Measurements from ENCODE around the gene INPP5F.
"Not testable (repeated sequence)": the region's sequence is repeated elsewhere in the genome, so short reads cannot be mapped to it uniquely, and the experiment has no call there.

INPP5F gene

DNA sequence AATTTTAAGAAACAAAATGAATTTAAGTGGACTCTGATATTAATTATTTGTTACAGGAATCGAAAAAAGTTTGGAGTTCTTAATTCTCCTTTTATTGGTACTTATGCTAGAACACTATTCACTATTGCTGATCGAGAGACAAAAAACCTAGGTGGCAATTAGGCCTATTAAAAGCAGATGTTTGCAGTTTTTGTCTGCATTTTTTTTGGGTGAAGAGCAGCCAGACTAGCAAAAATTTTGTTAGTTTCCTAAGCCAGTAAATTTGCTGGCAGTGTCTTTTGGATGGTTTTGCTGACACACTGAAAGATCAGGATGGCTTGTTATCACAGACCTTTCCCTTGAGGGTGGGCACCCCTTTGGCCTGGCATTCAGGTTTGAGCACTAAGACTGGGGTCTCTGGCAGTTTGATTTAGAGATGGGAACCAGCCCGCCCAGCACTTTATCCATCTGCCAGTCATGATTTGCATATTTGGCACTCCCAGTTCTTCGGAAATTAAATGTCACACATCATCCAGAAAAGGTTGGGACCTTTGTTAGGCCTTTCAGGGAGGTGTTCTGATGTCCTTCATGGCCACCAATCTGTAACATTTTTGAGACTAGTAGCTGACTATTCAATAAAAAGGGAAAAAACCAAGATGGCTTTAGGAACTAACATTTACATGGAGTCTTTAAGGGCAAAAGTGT, 57.3 kb downstream of the INPP5F start:
- TF ChIP-seq FOXK2 (IDR thresholded peaks at IDR 0.05): no peak
- no peak for TF ChIP-seq CTBP1 (IDR thresholded peaks at IDR 0.05; ENCODE audit: borderline replicate concordance)
- TF ChIP-seq L3MBTL2 (conservative IDR thresholded peaks at IDR 0.05): no peak
- no peak for TF ChIP-seq ELF4 (IDR thresholded peaks at IDR 0.05)
- POLR2A ChIA-PET: no interaction called here
- CTCF ChIA-PET: no interaction called here
- DNase-seq (ENCODE audit: extremely low spot score): no peak

DNA sequence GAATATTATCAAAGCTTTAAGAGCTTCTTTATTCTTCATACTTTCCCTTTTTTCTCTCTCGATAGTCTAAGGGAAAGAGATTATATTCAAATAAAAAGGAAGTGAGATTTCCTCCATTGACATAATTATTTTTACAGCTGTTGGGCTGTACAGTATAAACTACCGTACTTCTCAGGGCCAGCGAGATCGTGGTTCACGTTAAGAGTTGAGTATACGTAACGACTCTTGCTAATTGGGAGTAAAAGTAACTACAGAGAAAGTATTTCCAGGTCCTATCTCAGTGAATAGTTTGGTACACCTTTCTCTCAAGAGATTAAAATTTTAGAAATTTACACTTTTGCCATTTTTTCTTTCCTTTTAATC, 57.8 kb downstream of the INPP5F start:
- CTCF ChIA-PET: no interaction called here
- TF ChIP-seq FOXA1 (IDR thresholded peaks at IDR 0.05) (no peak), FOXM1 (IDR thresholded peaks at IDR 0.05; ENCODE audit: borderline replicate concordance) (no peak), BHLHE40 (IDR thresholded peaks at IDR 0.05; ENCODE audit: borderline replicate concordance) (no peak), SUZ12 (IDR thresholded peaks at IDR 0.05) (no peak), LEF1 (IDR thresholded peaks at IDR 0.05; ENCODE audit: borderline replicate concordance) (no peak), ELF4 (IDR thresholded peaks at IDR 0.05) (no peak), ARNT (IDR thresholded peaks at IDR 0.05) (no peak), CTBP1 (IDR thresholded peaks at IDR 0.05; ENCODE audit: borderline replicate concordance) (no peak), SP1 (IDR thresholded peaks at IDR 0.05) (no peak), L3MBTL2 (conservative IDR thresholded peaks at IDR 0.05) (no peak), FOXK2 (IDR thresholded peaks at IDR 0.05) (no peak), HDGF (IDR thresholded peaks at IDR 0.05; ENCODE audit: borderline replicate concordance) (no peak), ZNF384 (IDR thresholded peaks at IDR 0.05) (no peak), TARDBP (IDR thresholded peaks at IDR 0.05) (no peak), NFRKB (IDR thresholded peaks at IDR 0.05) (no peak)
- TF ChIP-seq, protein P1, sequence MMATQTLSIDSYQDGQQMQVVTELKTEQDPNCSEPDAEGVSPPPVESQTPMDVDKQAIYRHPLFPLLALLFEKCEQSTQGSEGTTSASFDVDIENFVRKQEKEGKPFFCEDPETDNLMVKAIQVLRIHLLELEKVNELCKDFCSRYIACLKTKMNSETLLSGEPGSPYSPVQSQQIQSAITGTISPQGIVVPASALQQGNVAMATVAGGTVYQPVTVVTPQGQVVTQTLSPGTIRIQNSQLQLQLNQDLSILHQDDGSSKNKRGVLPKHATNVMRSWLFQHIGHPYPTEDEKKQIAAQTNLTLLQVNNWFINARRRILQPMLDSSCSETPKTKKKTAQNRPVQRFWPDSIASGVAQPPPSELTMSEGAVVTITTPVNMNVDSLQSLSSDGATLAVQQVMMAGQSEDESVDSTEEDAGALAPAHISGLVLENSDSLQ (IDR thresholded peaks at IDR 0.05): no peak
- DNase-seq (ENCODE audit: extremely low spot score): no peak
- POLR2A ChIA-PET: no interaction called here

DNA sequence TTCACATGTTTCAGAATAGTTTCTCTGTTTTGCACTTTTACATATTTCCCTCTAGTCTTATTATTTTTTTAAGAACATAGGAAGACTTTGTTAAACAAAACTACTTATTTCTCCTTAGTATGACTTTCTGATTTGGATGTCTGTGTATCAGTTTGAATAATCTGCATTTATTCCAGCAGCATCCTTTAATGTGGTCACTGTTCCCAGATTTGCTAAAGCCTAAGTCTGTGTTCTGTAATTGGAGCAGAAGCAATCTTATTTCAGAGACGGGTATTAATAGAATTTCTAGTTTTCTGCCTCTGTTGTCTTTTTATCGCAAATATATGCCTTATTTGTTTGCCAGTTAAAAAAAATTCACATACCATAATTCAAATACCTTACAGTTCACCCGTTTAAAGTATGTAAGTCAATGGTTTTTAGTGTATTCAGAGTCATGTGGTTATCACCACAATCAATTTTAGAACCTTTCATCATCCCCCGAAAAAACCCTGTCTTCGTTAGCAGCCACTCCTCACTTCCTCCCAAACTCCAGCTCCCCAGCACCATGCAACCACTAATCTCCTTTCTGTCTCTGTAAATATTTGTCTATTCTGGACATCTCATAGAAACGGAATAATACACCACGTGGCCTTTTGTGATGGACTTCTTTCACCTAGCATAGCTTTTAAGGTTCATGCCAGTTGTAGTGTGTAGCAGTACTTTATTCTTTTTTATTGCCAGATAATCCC, 58.7 kb downstream of the INPP5F start:
- no peak for DNase-seq (ENCODE audit: extremely low spot score)
- POLR2A ChIA-PET: no interaction called here

DNA sequence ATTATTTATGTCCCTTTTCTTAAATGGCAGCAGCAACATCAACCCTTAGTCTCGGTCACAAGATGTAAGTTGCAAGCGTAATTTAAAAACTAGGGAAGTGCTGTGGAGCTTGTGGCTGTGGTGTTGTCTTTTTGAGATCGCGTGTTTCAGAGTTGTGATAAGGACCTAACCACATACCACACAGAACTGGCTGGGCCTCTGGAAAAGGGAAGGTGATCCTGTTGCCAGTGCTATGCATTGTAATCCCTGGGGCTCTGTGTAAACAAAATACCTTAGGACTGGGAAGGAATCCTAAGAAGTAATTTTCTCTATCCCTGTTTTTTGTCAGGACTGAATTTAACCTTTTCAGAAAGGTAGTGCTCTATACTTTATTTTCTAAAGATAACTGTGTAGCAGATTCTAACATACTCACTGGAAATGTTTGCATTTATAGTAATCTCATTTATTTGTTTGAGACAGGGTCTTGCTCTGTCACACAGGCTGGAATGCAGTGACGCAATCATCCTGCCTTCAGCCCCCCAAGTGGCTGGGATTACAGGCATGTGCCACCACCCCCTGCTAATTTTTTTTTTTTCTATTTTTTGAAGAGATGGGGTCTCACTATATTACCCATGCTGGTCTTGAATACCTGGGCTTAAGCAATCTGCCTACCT, 60.4 kb downstream of the INPP5F start:
- ChIA-PET CTCF (no interaction called here), POLR2A (no interaction called here)
- TF ChIP-seq LEF1 (IDR thresholded peaks at IDR 0.05; ENCODE audit: borderline replicate concordance): no peak
- TF ChIP-seq ZNF384 (IDR thresholded peaks at IDR 0.05): no peak
- no peak for TF ChIP-seq SP1 (IDR thresholded peaks at IDR 0.05)
- no peak for TF ChIP-seq CTBP1 (IDR thresholded peaks at IDR 0.05; ENCODE audit: borderline replicate concordance)
- no peak for TF ChIP-seq NFRKB (IDR thresholded peaks at IDR 0.05)
- TF ChIP-seq, protein P1 (IDR thresholded peaks at IDR 0.05): no peak
- no peak for TF ChIP-seq L3MBTL2 (conservative IDR thresholded peaks at IDR 0.05)
- TF ChIP-seq FOXA1 (IDR thresholded peaks at IDR 0.05): no peak
- no peak for TF ChIP-seq HDGF (IDR thresholded peaks at IDR 0.05; ENCODE audit: borderline replicate concordance)
- no peak for TF ChIP-seq FOXK2 (IDR thresholded peaks at IDR 0.05)
- TF ChIP-seq ELF4 (IDR thresholded peaks at IDR 0.05): no peak
- TF ChIP-seq FOXM1 (IDR thresholded peaks at IDR 0.05; ENCODE audit: borderline replicate concordance): no peak
- TF ChIP-seq TARDBP (IDR thresholded peaks at IDR 0.05): no peak
- no peak for TF ChIP-seq ARNT (IDR thresholded peaks at IDR 0.05)
- peak; percentile 38 for DNase-seq (ENCODE audit: extremely low spot score)

More for the DNA sequence above, 58.7 kb downstream of the INPP5F start:
- CTCF ChIA-PET: no interaction called here
- TF ChIP-seq NFRKB (IDR thresholded peaks at IDR 0.05) (no peak), ZNF384 (IDR thresholded peaks at IDR 0.05) (no peak), SUZ12 (IDR thresholded peaks at IDR 0.05) (no peak), FOXM1 (IDR thresholded peaks at IDR 0.05; ENCODE audit: borderline replicate concordance) (no peak), L3MBTL2 (conservative IDR thresholded peaks at IDR 0.05) (no peak), TARDBP (IDR thresholded peaks at IDR 0.05) (no peak), ARNT (IDR thresholded peaks at IDR 0.05) (no peak), FOXK2 (IDR thresholded peaks at IDR 0.05) (no peak), LEF1 (IDR thresholded peaks at IDR 0.05; ENCODE audit: borderline replicate concordance) (no peak), HDGF (IDR thresholded peaks at IDR 0.05; ENCODE audit: borderline replicate concordance) (no peak), FOXA1 (IDR thresholded peaks at IDR 0.05) (no peak), ELF4 (IDR thresholded peaks at IDR 0.05) (no peak)
- TF ChIP-seq, protein P1 (IDR thresholded peaks at IDR 0.05): no peak

DNA sequence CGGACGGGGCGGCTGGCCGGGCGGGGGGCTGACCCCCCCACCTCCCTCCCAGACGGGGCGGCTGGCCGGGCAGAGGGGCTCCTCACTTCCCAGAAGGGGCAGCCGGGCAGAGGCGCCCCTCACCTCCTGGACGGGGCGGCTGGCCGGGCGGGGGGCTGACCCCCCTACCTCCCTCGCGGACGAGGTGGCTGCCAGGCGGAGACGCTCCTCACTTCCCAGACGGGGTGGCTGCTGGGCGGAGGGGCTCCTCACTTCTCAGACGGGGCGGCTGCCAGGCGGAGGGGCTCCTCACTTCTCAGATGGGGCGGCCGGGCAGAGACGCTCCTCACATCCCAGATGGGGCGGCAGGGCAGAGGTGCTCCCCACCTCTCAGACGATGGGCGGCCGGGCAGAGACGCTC, 69.3 kb downstream of the INPP5F start:
- POLR2A ChIA-PET; CTCF ChIA-PET; DNase-seq (ENCODE audit: extremely low spot score): not testable (repeated sequence)

DNA sequence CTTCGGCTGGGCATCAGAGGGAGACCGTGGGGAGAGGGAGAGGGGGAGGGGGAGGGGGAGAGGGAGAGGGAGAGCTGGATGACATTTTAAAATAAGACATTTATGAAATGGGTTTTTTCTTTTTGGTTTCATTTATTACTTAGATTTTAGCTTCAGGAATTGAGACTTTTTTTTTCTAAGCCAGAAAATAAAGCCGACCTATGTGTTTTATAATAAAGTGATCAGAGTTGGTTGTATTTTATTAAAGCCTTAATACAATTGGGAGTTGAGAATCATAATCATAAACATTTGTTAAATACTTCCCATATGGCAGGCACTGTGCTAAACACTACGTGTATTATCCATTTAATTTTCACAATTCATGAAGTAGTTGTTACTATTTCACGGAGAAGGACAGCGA, 70.2 kb downstream of the INPP5F start:
- TF ChIP-seq, protein P1 (IDR thresholded peaks at IDR 0.05): no peak
- TF ChIP-seq HDGF (IDR thresholded peaks at IDR 0.05; ENCODE audit: borderline replicate concordance): no peak
- no peak for TF ChIP-seq FOXA1 (IDR thresholded peaks at IDR 0.05)
- no peak for TF ChIP-seq L3MBTL2 (conservative IDR thresholded peaks at IDR 0.05)
- TF ChIP-seq BHLHE40 (IDR thresholded peaks at IDR 0.05; ENCODE audit: borderline replicate concordance): no peak
- POLR2A ChIA-PET: no interaction called here
- CTCF ChIA-PET: no interaction called here
- no peak for DNase-seq (ENCODE audit: extremely low spot score)

All from HEK293T (cell line).